Activated naive CD8-positive, alpha-beta T cell (primary cell): Measurements from ENCODE around the gene GKN2.
"Not testable (repeated sequence)": the region's sequence is repeated elsewhere in the genome, so short reads cannot be mapped to it uniquely, and the experiment has no call there.

Experiments used
- H3K27ac Mint-ChIP-seq: one replicate; pipeline ENCODE4 v1.8.0; 2021; ENCODE audit warnings: mixed read lengths
- H3K27me3 Mint-ChIP-seq: one replicate; pipeline ENCODE4 v1.8.0; 2021; ENCODE audit warnings: mixed read lengths
- H3K36me3 Mint-ChIP-seq: one replicate; pipeline ENCODE4 v1.8.0; 2021; ENCODE audit warnings: mixed read lengths
- H3K4me1 Mint-ChIP-seq: one replicate; pipeline ENCODE4 v1.8.0; 2021; ENCODE audit warnings: low read depth, mixed read lengths
- H3K4me3 Mint-ChIP-seq: one replicate; pipeline ENCODE4 v1.8.0; 2021; ENCODE audit warnings: mild to moderate bottlenecking, mixed read lengths
- H3K9me3 Mint-ChIP-seq: one replicate; pipeline ENCODE4 v1.8.0; 2021; ENCODE audit warnings: low read depth, mixed read lengths

GKN2 gene

GRCh38 chr2:68974251-68974650, 21.6 kb upstream of the GKN2 start, which contains the start of gene GKN1:
Gene GKN1 (plus strand): TSS chr2:68974636. CDS start chr2:68974678, 42 bp downstream.
- H3K27ac Mint-ChIP-seq: no peak within 1 kb of the TSS
- H3K27me3 Mint-ChIP-seq: peaks cover 4% of the 10 kb centered on the region
- no peaks in the 10 kb centered on the region for H3K4me1 Mint-ChIP-seq

DNA sequence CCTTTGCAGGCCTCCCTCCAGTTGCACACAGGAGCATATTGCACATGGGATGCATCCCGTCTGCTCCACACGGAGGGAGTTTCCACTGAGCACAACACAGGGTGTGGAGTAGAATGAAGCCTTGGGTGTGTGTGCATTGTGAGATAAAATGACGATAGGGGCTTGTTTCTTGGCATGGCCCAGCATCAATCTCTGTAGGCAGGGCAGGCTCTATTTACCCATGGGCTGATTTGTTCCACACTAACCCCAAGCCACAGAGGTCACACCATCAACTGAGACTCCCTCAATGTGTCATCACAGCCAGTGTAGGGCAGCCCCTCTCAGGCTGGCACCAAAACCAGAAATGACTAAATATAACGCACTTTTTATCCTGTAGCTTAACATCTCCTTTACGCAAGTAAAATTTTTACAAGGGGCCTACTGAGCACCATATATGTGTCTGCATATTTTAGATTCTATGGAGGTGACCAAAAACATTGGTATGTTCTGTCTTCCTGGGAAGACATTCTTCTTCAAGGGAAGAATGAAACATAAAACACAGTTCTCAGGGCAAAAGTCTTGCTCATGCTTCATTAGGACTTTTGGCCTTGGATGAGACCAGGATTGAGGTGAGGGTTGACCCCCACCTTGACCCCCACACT, 19.0 kb upstream of the GKN2 start:
- Mint-ChIP-seq H3K36me3 (no peaks in the 10 kb centered on the region), H3K9me3 (no peaks in the 10 kb centered on the region), H3K27me3 (peaks cover 2% of the 10 kb centered on the region), H3K27ac (no peak overlapping the region), H3K4me3 (no peak overlapping the region), H3K4me1 (no peaks in the 10 kb centered on the region)

More at GRCh38 chr2:68974251-68974650, 21.6 kb upstream of the GKN2 start, which contains the start of gene GKN1:
- Mint-ChIP-seq H3K9me3 (no peaks in the 10 kb centered on the region), H3K4me3 (no peak within 1 kb of the TSS), H3K36me3 (no peaks in the 10 kb centered on the region)

- Mint-ChIP-seq H3K9me3 (no peaks in the 10 kb centered on the region), H3K4me3 (no peak overlapping the region), H3K4me1 (no peaks in the 10 kb centered on the region), H3K27me3 (peaks cover 2% of the 10 kb centered on the region), H3K36me3 (no peaks in the 10 kb centered on the region), H3K27ac (no peak overlapping the region)
Observed at GRCh38 chr2:68970566-68971265, 18.0 kb upstream of the GKN2 start.

GRCh38 chr2:68969736-68970490, 17.2 kb upstream of the GKN2 start:
- H3K4me3 Mint-ChIP-seq: no peak overlapping the region
- H3K27me3 Mint-ChIP-seq: peaks cover 2% of the 10 kb centered on the region
- H3K9me3 Mint-ChIP-seq: no peaks in the 10 kb centered on the region
- no peaks in the 10 kb centered on the region for H3K4me1 Mint-ChIP-seq
- H3K27ac Mint-ChIP-seq: no peak overlapping the region
- H3K36me3 Mint-ChIP-seq: no peaks in the 10 kb centered on the region

DNA sequence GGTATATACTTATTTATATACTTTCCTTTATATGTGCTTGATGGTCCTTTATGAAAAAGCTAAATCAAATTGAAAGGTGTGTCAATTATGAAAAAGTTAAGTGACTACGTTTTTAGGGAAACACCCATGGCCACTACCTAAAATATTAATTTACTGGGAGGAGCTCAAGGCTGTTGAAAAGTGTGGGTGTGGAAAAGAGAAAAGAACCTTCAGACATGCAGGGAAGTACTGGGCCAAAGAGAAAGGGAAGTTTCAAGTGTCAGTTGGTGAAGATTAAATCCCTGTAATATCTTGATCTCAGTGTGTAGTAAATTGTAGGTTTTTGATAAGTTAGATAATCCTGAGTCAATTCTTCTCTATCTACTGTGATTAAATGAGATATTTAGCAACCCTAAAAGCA, 15.5 kb upstream of the GKN2 start:
- H3K27ac Mint-ChIP-seq: no peak overlapping the region
- H3K36me3 Mint-ChIP-seq: no peaks in the 10 kb centered on the region
- H3K27me3 Mint-ChIP-seq: peaks cover 5% of the 10 kb centered on the region
- no peaks in the 10 kb centered on the region for H3K9me3 Mint-ChIP-seq
- no peaks in the 10 kb centered on the region for H3K4me1 Mint-ChIP-seq
- H3K4me3 Mint-ChIP-seq: no peak overlapping the region

DNA sequence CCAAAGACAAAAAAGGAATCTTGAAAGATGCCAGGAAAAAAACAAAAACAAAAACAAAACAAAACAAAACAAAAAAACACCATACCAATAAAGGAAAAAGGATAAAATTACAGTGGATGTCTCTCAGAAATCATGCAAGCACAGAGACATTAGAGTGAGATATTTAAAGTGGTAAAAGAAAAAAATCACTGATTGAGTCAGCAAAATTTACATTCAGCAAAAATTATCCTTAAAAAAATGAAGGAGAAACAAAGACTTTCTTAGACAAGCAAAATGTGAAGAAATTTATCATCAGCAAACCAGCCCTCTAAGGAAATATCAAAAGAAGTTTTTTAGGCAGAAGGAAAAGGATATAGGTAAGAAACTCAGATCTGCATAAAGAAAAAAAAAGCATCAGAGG, 11.6 kb upstream of the GKN2 start:
- Mint-ChIP-seq H3K27ac (no peak overlapping the region), H3K4me1 (no peaks in the 10 kb centered on the region), H3K4me3 (no peak overlapping the region), H3K9me3 (no peaks in the 10 kb centered on the region), H3K27me3 (peaks cover 6% of the 10 kb centered on the region), H3K36me3 (no peaks in the 10 kb centered on the region)

DNA sequence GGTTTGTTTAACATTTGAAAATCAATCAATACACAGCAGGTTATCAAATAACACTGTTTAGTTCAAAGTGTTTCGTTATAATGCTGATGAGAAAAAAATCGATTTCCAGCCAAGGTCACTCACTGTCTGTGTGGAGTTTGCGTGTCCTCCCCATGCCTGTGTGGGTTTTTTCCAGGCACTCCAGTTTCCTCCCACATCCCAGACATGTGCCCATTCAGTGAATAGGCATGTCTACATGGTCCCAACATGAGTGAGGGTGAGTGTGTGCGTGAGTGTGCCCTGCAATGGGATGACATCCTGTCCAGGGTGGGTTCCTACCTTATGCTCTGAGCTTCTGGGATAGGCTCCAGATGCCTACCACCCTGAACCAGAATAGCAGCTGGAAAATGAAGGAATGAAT, 8.7 kb upstream of the GKN2 start:
- Mint-ChIP-seq H3K27me3 (peaks cover 4% of the 10 kb centered on the region), H3K9me3 (no peaks in the 10 kb centered on the region), H3K36me3 (no peaks in the 10 kb centered on the region), H3K27ac (no peak overlapping the region), H3K4me1 (no peaks in the 10 kb centered on the region), H3K4me3 (no peak overlapping the region)

- no peaks in the 10 kb centered on the region for H3K36me3 Mint-ChIP-seq
- H3K4me3 Mint-ChIP-seq: no peak overlapping the region
- no peaks in the 10 kb centered on the region for H3K9me3 Mint-ChIP-seq
Observed at GRCh38 chr2:68959001-68959400, 6.3 kb upstream of the GKN2 start.

GRCh38 chr2:68955432-68955831, 2.7 kb upstream of the GKN2 start:
- not testable (repeated sequence) for H3K27me3 Mint-ChIP-seq, H3K4me1 Mint-ChIP-seq, H3K4me3 Mint-ChIP-seq, H3K27ac Mint-ChIP-seq, H3K36me3 Mint-ChIP-seq, H3K9me3 Mint-ChIP-seq

More at GRCh38 chr2:68959001-68959400, 6.3 kb upstream of the GKN2 start:
- H3K27ac Mint-ChIP-seq: no peak overlapping the region
- peaks cover 2% of the 10 kb centered on the region for H3K27me3 Mint-ChIP-seq
- no peaks in the 10 kb centered on the region for H3K4me1 Mint-ChIP-seq

DNA sequence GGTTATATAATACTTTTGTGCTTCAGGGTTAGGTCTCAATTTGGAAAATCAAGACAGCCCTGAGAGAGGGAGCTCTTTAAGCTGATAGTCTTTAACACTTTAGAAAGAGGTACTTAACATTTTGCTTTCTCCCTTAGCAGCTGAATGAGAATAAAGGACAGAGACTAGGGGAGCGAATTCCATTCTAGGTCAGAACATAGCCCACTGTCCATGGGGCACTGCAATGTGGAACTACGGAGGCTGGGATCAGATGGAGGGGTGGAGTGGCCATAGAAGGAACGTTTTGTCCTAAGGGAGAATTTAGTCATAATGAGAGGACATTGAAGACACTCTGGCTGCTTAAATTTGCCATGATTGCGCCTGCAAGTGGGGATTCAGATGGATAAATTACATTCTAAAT, 794 bp downstream of the GKN2 start:
- H3K27me3 Mint-ChIP-seq: peaks cover 4% of the 10 kb centered on the region
- no peak overlapping the region for H3K27ac Mint-ChIP-seq
- no peaks in the 10 kb centered on the region for H3K9me3 Mint-ChIP-seq
- no peak overlapping the region for H3K4me3 Mint-ChIP-seq
- H3K4me1 Mint-ChIP-seq: no peaks in the 10 kb centered on the region
- H3K36me3 Mint-ChIP-seq: no peaks in the 10 kb centered on the region

- H3K36me3 Mint-ChIP-seq: no peaks in the 10 kb centered on the region
- H3K27ac Mint-ChIP-seq: no peak overlapping the region
- no peaks in the 10 kb centered on the region for H3K4me1 Mint-ChIP-seq
- no peak overlapping the region for H3K4me3 Mint-ChIP-seq
- no peaks in the 10 kb centered on the region for H3K9me3 Mint-ChIP-seq
- H3K27me3 Mint-ChIP-seq: peaks cover 3% of the 10 kb centered on the region
Observed at GRCh38 chr2:68948710-68949109, 4.0 kb downstream of the GKN2 start.

DNA sequence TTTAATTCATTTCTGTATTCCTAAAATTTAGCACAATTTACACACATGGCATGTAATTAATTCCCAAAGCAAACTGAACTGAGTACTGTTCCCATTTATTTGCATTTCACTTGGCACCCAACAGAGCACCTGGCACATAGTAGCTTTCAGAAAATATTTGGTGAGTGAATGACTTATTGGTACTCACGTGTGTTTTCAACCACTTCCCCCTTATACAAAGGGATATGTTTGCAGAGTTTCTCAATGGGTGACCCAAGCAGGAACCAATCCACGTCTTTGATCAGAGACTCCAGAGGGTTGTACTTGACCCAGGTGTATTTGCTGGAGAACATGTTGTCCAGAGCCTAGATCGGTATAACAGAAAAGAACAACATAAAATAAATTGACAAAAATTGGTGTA, 6.6 kb downstream of the GKN2 start:
- peaks cover 1% of the 10 kb centered on the region for H3K4me1 Mint-ChIP-seq
- no peaks in the 10 kb centered on the region for H3K9me3 Mint-ChIP-seq
- H3K4me3 Mint-ChIP-seq: no peak overlapping the region
- H3K27me3 Mint-ChIP-seq: peaks cover 13% of the 10 kb centered on the region
- H3K36me3 Mint-ChIP-seq: no peaks in the 10 kb centered on the region
- no peak overlapping the region for H3K27ac Mint-ChIP-seq

- Mint-ChIP-seq H3K4me1 (peaks cover 1% of the 10 kb centered on the region), H3K27me3 (peaks cover 13% of the 10 kb centered on the region), H3K36me3 (peaks cover 3% of the 10 kb centered on the region), H3K27ac (no peak overlapping the region), H3K4me3 (no peak overlapping the region), H3K9me3 (peaks cover 2% of the 10 kb centered on the region)
Observed at GRCh38 chr2:68943581-68944568, 8.8 kb downstream of the GKN2 start.

DNA sequence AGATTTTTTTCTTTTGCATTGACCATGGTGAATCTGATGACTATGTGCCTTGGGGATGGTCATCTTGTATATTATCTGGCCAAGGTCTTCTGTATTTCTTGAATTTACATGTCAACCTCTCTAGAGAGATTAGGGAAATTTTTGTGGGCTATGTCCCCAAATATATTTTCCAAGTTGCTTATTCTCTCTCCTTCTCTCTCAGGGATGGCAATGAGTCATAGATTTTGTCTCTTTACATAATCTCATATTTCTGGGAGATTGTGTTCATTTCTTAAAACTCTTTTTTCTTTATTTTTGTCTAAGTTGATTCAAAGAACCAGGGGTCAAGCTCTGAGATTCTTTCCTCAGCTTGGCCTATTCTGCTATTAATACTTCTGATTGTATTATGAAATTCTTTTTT, 9.9 kb downstream of the GKN2 start:
- H3K27ac Mint-ChIP-seq: no peak overlapping the region
- peaks cover 1% of the 10 kb centered on the region for H3K4me1 Mint-ChIP-seq
- H3K27me3 Mint-ChIP-seq: peaks cover 11% of the 10 kb centered on the region
- peaks cover 4% of the 10 kb centered on the region for H3K9me3 Mint-ChIP-seq
- no peak overlapping the region for H3K4me3 Mint-ChIP-seq
- peaks cover 3% of the 10 kb centered on the region for H3K36me3 Mint-ChIP-seq
